MM.1S (cell line): Measurements from ENCODE around the gene MPP3.

Source experiments
- EZH2 ChIP-seq: fragments of 300-600 bp; sonication (generic); optimal IDR thresholded peaks from 2 replicates; pipeline ENCODE3; 2017; ENCODE audit warnings: low read depth, mild to moderate bottlenecking, antibody characterized with exemption, low read length, mixed read lengths
- TF ChIP-seq, protein P1 (sequence below): fragments of 300-600 bp; sonication (generic); IDR thresholded peaks from 2 replicates; pipeline ENCODE4 v1.5.1; 2016; ENCODE audit warnings: antibody characterized with exemption, low read length, mixed read lengths

DNA sequence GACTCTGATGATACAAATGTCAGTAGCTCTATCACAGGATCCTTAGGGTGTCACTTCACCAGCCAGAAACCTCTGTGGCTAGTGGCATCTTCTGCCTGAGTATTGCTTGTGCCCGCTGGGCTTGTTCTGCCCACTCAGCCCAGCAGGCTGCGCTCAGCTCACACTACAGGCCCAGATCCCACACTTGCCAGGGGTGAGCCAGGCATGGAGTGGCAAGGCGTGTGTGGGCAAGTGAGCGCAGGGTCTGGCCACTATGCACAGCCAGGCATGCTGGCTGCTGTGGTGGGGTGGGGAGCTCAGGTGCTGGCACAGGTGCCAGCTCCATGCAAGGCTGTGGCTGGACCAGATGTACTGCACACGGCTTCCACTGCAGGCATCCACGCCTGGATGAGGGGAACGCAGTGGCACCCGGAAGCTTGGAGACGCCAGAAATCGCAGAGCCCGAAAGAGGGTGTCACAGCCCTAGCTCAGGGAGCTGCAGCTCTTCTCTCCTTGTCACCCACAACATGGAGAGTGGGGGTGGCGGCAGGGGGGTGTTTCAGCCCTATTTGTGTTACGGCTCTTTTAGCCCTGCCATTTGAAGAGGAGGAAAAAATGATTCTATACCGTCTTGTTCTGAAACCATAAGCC, 42.5 kb downstream of the MPP3 start:
- TF ChIP-seq, protein P1, sequence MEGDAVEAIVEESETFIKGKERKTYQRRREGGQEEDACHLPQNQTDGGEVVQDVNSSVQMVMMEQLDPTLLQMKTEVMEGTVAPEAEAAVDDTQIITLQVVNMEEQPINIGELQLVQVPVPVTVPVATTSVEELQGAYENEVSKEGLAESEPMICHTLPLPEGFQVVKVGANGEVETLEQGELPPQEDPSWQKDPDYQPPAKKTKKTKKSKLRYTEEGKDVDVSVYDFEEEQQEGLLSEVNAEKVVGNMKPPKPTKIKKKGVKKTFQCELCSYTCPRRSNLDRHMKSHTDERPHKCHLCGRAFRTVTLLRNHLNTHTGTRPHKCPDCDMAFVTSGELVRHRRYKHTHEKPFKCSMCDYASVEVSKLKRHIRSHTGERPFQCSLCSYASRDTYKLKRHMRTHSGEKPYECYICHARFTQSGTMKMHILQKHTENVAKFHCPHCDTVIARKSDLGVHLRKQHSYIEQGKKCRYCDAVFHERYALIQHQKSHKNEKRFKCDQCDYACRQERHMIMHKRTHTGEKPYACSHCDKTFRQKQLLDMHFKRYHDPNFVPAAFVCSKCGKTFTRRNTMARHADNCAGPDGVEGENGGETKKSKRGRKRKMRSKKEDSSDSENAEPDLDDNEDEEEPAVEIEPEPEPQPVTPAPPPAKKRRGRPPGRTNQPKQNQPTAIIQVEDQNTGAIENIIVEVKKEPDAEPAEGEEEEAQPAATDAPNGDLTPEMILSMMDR, result no peak
- no peak for TF ChIP-seq EZH2
